OCI-LY3 (cell line): ENCODE measurements around the gene TMEM232.
"Not testable (repeated sequence)": the region's sequence is repeated elsewhere in the genome, so short reads cannot be mapped to it uniquely, and the experiment has no call there.

ENCODE experiments used
- H2AFZ ChIP-seq: fragments of 200-600, 300-600 bp; shearing (Covaris generic); 2 replicates; pipeline ENCODE4 v1.6.0; 2014; ENCODE audit warnings: antibody characterized with exemption, low read depth, low read length
- H3K27ac ChIP-seq: fragments of 200-600, 300-600 bp; sonication (generic); 2 replicates; pipeline ENCODE4 v1.5.1; 2014; ENCODE audit warnings: mild to moderate bottlenecking, low read length, moderate library complexity, mixed read lengths
- H3K27me3 ChIP-seq: fragments of 200-600, 300-600 bp; sonication (generic); 2 replicates; pipeline ENCODE4 v1.6.1; 2014; ENCODE audit warnings: low read depth, low read length, mixed read lengths
- H3K36me3 ChIP-seq: fragments of 200-600, 300-600 bp; sonication (generic); replicated peaks from 2 replicates; pipeline ENCODE3; 2014; ENCODE audit warnings: low read depth, low read length, mixed read lengths
- H3K4me1 ChIP-seq: fragments of 300-600, 200-600 bp; sonication (generic); 2 replicates; pipeline ENCODE4 v1.6.1; 2014; ENCODE audit warnings: low read length, mixed read lengths
- H3K4me2 ChIP-seq: fragments of 200-600, 300-600 bp; sonication (generic); 2 replicates; pipeline ENCODE4 v1.6.1; 2014; ENCODE audit warnings: low read length, mixed read lengths
- H3K4me3 ChIP-seq: fragments of 300-600, 200-600 bp; sonication (generic); 2 replicates; pipeline ENCODE4 v1.5.1; 2014; ENCODE audit warnings: antibody characterized with exemption, mild to moderate bottlenecking, low read length, moderate library complexity
- H3K79me2 ChIP-seq: fragments of 300-600, 200-600 bp; shearing (Covaris generic); 2 replicates; pipeline ENCODE4 v1.6.1; 2014; ENCODE audit warnings: mild to moderate bottlenecking, low read length, mixed read lengths
- H3K9ac ChIP-seq: fragments of 300-600, 200-600 bp; shearing (Covaris generic); 2 replicates; pipeline ENCODE4 v1.6.0; 2014; ENCODE audit warnings: mild to moderate bottlenecking, low read length, moderate library complexity
- H3K9me3 ChIP-seq: fragments of 200-600, 300-600 bp; shearing (Covaris generic); 2 replicates; pipeline ENCODE4 v1.6.1; 2014; ENCODE audit warnings: low read length, mixed read lengths; ENCODE audit not compliant: insufficient read depth
- H4K20me1 ChIP-seq: fragments of 200-600, 300-600 bp; sonication (generic); 2 replicates; pipeline ENCODE4 v1.6.1; 2016; ENCODE audit warnings: low read length, mixed read lengths; ENCODE audit not compliant: insufficient read depth
- EZH2phosphoT487 ChIP-seq: fragments of 200-600 bp; shearing (Covaris generic); IDR thresholded peaks from 2 replicates; pipeline ENCODE4 v1.6.1; 2018; ENCODE audit warnings: antibody characterized with exemption, mixed run types, low read depth
- TF ChIP-seq, protein P1 (sequence below): fragments of 200-600, 300-600 bp; sonication (generic); IDR thresholded peaks from 2 replicates; pipeline ENCODE4 v1.5.1; 2014; ENCODE audit warnings: antibody characterized with exemption, low read length, low read depth

Gene TMEM232

GRCh38 chr5:110703481-110703880 lies 23.0 kb downstream of the TMEM232 start:
- H4K20me1 ChIP-seq = no peaks in the 10 kb centered on the region
- H3K4me3 ChIP-seq = no peak overlapping the region
- H3K27ac ChIP-seq = no peak overlapping the region
- no peak for TF ChIP-seq EZH2phosphoT487
- TF ChIP-seq, protein P1, sequence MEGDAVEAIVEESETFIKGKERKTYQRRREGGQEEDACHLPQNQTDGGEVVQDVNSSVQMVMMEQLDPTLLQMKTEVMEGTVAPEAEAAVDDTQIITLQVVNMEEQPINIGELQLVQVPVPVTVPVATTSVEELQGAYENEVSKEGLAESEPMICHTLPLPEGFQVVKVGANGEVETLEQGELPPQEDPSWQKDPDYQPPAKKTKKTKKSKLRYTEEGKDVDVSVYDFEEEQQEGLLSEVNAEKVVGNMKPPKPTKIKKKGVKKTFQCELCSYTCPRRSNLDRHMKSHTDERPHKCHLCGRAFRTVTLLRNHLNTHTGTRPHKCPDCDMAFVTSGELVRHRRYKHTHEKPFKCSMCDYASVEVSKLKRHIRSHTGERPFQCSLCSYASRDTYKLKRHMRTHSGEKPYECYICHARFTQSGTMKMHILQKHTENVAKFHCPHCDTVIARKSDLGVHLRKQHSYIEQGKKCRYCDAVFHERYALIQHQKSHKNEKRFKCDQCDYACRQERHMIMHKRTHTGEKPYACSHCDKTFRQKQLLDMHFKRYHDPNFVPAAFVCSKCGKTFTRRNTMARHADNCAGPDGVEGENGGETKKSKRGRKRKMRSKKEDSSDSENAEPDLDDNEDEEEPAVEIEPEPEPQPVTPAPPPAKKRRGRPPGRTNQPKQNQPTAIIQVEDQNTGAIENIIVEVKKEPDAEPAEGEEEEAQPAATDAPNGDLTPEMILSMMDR = no peak
- H3K36me3 ChIP-seq = no peaks in the 10 kb centered on the region
- no peaks in the 10 kb centered on the region for H3K79me2 ChIP-seq
- no peak overlapping the region for H3K4me2 ChIP-seq
- no peaks in the 10 kb centered on the region for H3K9me3 ChIP-seq
- H3K27me3 ChIP-seq = no peaks in the 10 kb centered on the region
- no peak overlapping the region for H2AFZ ChIP-seq
- H3K4me1 ChIP-seq = peaks cover 4% of the 10 kb centered on the region; the same call in 1 of the 2 replicates
- no peak overlapping the region for H3K9ac ChIP-seq

DNA sequence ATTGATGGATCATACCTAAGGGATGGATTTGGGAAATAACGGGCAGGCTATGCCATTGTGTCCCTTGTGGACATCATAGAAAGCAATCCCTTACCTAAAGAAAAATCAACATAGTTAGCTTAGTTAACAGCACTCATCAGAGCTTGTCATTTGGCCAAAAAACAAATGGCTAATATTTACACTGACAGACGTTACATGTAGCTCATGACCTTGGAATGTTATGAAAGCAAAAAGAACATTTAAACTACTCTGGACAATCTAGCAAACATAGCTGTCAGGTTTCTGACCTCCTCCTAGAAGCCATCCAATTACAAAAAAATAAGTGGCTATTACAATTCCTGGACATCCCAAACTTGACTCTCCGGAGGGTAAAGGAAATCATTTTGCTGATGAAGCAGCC lies 23.8 kb downstream of the TMEM232 start:
- peaks cover 4% of the 10 kb centered on the region; the same call in 1 of the 2 replicates for H3K4me1 ChIP-seq
- H3K4me2 ChIP-seq = no peak overlapping the region
- TF ChIP-seq EZH2phosphoT487 = no peak
- TF ChIP-seq, protein P1 = no peak
- H3K9ac ChIP-seq = no peak overlapping the region
- no peaks in the 10 kb centered on the region for H3K79me2 ChIP-seq
- no peak overlapping the region for H2AFZ ChIP-seq
- H3K36me3 ChIP-seq = no peaks in the 10 kb centered on the region
- no peaks in the 10 kb centered on the region for H4K20me1 ChIP-seq
- H3K27ac ChIP-seq = no peak overlapping the region
- H3K4me3 ChIP-seq = no peak overlapping the region
- H3K27me3 ChIP-seq = no peaks in the 10 kb centered on the region
- H3K9me3 ChIP-seq = no peaks in the 10 kb centered on the region

- Histone ChIP-seq H3K79me2 (no peaks in the 10 kb centered on the region), H3K27me3 (no peaks in the 10 kb centered on the region), H3K36me3 (no peaks in the 10 kb centered on the region), H2AFZ (no peak overlapping the region), H3K4me1 (peaks cover 4% of the 10 kb centered on the region; the same call in 1 of the 2 replicates), H3K4me3 (no peak overlapping the region), H3K4me2 (no peak overlapping the region), H3K27ac (no peak overlapping the region), H3K9me3 (no peaks in the 10 kb centered on the region), H3K9ac (no peak overlapping the region), H4K20me1 (no peaks in the 10 kb centered on the region)
- TF ChIP-seq, protein P1 = no peak
- no peak for TF ChIP-seq EZH2phosphoT487
These were observed 24.2 kb downstream of the TMEM232 start for GRCh38 chr5:110702300-110702699.

DNA sequence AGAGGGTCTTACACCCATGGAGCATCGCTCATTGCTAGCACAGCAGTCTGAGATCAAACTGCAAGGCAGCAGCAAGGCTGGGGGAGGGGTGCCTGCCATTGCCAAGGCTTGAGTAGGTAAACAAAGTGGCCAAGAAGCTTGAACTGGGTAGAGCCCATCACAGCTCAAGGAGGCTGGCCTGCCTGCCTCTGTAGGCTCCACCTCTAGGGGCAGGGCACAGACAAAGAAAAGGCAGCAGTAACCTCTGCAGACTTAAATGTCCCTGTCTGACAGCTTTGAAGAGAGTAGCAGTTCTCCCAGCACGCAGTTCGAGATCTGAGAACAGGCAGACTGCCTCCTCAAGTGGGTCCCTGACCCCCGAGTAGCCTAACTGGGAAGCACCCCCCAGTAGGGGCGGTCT lies 33.8 kb downstream of the TMEM232 start:
- H3K79me2 ChIP-seq, H3K27me3 ChIP-seq, H3K4me3 ChIP-seq, H2AFZ ChIP-seq, H3K9me3 ChIP-seq, H3K36me3 ChIP-seq, H3K27ac ChIP-seq, H3K4me2 ChIP-seq, H3K9ac ChIP-seq, H3K4me1 ChIP-seq, H4K20me1 ChIP-seq: not testable (repeated sequence)

DNA sequence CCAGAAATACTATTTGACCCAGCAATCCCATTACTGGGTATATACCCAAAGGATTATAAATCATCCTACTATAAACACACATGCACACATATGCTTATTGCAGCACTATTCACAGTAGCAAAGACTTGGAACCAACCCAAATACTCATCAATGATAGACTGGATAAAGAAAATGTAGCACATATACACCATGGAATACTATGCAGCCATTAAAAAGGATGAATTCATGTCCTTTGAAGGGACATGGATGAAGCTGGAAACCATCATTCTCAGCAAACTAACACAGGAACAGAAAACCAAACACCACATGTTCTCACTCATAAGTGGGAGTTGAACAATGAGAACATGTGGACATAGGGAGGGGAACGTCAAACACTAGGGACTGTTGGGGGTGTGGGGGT lies 35.9 kb downstream of the TMEM232 start:
- not testable (repeated sequence) for H3K9ac ChIP-seq, H3K4me1 ChIP-seq, H3K79me2 ChIP-seq, H3K27me3 ChIP-seq, H3K9me3 ChIP-seq, H3K36me3 ChIP-seq, H4K20me1 ChIP-seq, H3K27ac ChIP-seq, H3K4me3 ChIP-seq, H2AFZ ChIP-seq, H3K4me2 ChIP-seq
